GM18511 (cell line): ENCODE results near the gene APBB2.

Experiments
- ATAC-seq: cut with Tn5 transposase; IDR thresholded peaks from one replicate; pipeline ENCODE4 v1.9.1; 2021; ENCODE audit warnings: mild to moderate bottlenecking, moderate library complexity; ENCODE audit not compliant: unreplicated experiment

APBB2 gene

DNA sequence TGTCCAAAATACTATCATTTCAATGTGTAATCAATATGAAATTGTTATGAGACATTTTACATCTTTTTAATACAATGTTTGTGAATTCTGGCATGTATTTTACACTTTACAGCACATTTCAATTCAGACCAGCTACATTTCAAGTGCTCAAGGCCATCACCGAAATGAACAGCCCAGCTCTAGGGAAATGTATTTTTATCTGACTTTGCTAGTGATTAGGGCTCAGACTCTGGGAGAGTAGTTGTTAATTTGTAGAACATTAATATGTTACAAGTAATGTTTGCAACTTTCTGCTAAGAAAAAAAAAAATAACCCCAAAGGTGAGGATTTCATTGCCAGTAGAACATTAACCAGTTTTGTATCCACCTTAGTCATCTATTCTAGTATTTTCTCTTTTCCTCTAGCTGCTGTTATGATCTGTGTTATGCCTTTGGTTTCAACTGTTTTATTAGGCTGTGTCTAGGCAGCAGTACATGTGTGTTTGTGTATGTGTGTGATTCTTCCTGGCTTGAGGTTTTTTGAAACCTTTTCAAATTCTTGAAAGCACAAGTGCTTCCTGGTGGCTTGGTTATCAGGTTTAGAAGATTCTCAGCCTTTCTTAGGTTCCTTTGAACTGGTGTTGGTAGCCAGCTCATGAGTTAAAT is 338.7 kb downstream of the APBB2 start:
- no peak for ATAC-seq

DNA sequence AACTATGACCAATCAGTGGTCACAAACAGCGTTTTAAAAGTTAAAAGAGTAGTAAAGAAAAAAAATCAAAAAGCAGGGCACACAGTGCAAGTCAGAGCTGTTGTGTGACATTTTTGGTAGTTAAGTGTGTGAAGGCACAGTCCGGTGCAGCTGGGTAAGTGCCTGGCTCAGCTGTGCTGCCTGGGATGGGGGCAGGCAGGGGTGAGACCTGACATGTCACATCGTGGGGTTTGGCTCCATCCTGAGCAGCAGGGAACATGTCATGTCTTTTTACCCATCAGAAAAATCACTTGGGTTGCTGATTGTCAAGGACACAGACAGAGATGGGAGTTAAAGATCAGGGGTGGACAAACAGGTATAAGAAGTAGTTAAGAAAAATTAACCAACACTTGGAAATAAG is 339.4 kb downstream of the APBB2 start:
- no peak for ATAC-seq

DNA sequence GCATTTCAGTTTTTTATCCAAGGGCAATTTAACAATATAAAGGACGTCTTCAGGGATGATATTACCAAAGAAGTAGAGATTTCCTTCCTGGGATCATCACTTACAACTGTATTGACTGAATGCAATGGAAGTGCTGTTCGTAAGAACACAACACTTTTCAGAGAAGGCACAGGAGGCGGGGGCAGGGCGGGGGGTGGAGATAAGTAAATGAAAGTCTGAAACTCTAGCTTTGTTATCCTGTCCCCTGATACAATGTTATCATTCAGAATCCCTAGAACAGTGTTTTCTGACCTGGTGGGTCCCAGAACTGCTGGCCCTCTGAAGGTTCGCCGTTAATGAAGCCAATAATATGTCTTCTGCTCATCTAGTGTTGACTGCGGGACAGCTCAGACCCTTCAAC is 340.0 kb downstream of the APBB2 start:
- ATAC-seq: no peak

DNA sequence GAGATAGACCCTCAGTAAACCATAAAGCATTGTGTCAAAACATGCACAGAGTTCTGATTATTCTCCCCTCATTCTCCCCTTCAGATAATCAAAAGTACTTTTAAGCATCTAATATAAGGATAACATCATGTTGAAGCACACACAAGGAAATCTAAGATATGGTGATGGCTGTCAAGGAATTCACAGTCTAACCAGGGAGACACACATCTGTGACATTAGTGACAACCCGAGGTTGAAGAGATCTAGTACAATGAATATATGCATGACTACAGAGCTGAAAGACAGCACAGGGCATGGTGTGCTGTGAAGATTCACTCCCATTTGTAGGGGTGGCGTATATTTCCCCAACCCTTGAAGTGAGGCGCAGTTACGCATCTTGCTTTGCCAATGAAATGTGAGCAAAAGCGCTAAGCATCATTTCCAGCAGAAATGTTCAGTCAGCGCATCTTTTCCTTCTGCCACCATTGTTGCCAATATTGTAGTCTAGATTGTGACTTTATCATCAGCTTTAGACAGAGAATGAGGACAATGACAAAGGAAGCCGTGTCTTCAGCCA is 342.6 kb downstream of the APBB2 start:
- no peak for ATAC-seq

DNA sequence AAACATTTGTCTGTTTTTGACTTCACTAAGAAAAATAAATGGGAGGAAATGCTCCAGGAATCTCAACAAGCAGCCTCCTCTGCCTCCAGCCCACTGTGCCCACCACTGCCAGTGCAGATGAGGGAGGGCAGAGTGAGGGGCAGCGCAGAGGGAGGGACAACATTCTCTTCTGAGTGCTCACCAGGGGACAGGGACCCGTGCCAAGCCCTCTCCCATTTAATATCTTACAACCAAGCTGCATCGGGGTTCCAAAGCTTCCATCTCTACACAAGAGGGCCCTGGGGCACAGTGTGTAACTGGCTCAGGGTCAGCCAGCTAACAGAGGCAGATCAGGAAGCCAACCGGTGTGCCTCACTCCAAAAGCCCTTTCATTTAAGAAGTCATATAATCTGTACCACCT is 344.2 kb downstream of the APBB2 start:
- no peak for ATAC-seq

DNA sequence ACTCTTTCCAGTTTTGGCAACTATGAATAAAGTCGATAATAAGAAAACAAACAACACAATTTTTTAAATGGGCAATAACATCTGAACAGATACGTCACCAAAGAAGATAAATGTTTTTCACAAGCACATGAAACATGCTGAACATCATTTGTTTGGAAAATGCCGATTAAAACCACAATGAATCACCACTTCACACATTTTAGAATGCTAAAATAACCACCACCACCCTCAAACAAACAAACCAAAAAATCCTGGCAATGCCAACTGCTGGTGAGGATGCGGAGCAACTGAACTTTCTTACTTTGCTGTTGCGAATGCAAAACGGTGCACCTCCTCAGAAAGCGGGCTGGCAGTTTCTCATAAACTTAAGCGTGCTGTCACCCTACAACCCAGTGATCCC is 348.6 kb downstream of the APBB2 start:
- no peak for ATAC-seq

DNA sequence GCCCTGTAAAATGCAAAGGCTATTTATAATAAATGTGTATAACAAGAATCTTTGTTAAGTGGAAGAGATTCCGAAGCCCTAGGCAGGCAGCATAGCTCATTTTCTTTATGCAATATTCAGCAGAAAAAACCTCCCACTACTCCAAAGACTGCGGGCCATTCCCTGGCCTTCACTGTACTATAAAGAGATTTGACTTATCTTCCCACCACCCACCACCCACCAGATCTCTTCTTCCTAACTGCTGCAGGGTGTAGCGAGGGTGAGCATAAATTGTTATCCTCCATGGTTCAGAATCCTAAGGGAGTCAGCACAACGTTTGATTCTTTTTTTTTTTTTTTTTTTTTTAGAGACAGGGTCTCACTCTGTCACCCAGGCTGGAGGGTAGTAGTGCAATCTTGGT is 349.8 kb downstream of the APBB2 start:
- ATAC-seq: no peak

DNA sequence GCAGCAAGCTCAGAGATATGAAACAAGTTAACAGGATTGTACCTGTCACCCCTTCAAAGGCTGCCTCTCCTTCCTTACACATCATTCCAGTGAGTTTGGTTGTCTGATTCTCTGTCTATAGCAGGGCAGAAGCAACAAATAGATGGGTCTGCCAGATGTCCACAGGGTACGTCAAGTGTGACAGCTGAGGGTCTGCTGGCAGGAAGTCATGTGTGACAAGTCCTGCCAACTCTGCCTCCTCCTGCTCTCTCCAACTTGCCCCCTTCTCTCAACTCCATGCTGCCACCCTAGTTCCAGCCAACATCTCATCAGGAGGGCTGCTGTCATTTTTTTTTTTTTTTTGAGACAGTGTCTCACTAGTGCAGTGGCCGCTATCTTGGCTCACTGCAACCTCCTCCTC is 355.4 kb downstream of the APBB2 start:
- ATAC-seq: no peak

DNA sequence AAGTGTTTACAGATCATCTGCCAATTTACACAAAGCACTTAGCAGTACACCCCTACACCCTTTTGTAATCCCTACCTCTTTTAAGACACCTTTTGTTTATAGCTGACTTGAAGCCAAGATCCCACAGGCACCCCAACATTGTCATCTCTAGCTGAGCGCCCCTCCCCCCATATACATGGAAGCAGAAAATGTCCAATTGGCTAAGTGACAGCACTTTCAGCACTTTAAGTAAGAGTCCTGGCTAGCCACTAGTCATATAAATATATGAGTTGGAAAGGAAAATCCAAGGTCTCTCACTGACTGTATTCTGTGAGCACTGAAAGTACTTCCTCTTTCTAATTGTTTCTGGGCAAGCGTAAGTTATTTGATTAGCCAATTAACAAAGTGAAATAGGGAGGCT is 356.4 kb downstream of the APBB2 start:
- no peak for ATAC-seq

DNA sequence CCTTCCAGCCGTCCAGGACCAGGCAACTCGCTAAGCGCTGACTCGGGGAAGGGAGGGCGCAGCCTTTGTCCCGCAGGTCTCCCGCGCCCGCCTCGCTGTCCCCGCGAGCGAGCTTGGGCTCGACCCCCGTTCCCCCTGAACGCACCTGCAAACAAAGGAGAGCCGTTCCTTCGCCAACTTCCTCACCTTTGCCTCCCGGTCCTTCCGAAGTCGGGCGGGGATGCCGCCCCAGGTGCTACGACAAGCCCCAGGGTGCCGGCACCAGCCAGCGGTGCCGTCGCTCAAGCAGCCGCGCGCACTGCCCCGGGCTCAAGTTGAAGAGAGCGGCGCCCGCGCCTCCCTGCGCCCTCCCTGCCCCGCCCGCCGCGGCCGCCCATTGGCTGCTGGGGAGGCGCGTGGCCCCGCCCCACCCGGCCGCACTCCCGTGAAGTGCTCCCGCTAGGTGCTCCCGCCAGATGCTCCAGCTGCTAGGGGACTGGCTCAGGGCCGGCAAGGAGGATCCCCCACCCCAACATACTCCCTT is 357.4 kb downstream of the APBB2 start:
- peak; percentile 90 for ATAC-seq

DNA sequence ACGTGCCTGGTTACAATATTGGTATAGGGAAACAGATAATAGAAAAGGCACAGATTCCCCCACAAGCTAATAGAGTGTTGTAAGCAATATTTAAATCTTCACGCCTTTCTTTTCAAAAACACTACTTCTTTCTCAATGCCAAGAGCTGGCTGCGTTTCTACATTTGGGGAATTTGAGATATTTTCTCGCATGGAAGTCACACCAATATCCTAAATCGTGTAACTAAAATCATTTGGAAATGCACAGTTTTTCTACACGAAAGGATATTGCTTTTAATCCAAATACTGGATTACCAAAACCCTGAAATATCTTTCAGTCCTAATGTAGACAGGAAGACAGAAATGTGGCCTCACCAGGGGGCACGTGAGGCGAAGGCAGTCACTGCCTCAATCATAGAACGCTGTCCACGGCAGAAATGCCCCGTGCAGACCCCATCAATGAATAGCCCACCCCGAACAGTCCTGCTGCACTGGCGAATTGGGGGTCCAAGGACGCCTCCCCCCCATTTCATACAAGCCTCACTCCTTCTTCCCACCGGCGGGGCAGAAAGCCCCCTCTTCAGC is 358.0 kb downstream of the APBB2 start:
- peak; percentile 10 for ATAC-seq

DNA sequence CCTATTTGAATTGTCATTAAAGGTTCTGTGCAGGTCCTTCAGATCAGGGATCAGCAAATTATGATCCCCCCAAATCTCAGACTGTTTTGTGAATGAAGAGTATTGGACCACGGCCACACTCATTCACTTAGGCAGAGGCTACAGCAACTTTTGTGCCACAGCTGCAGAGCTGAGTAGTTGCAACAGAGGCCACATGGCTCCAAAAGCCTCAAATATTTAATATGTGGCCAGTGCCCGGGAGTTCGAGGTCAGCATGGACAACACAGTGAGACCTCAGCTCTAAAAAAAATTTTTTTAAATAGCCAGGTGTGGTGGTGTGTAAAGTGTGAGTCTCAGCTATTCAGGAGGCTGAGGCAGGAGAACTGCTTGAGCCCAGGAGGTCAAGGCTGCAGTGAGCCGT is 363.8 kb downstream of the APBB2 start:
- no peak for ATAC-seq

DNA sequence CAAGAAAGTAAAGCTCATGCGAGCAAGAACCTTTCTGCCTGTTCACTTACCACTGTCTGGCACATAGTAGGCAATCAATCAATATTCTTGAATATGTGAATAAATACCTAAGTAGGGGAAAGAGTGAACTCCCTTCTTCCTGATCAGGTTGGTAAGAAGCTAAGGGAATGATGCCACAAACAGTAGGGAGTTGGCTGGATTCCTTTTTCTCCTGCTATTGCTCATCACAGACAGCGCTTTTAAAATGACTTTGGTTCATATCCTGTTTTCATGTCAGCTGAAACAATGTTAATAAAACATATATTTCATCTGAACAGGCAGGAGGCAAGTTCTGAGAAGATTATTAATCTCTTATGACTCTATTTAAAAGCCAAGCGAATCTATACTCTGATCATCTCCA is 365.4 kb downstream of the APBB2 start:
- no peak for ATAC-seq

DNA sequence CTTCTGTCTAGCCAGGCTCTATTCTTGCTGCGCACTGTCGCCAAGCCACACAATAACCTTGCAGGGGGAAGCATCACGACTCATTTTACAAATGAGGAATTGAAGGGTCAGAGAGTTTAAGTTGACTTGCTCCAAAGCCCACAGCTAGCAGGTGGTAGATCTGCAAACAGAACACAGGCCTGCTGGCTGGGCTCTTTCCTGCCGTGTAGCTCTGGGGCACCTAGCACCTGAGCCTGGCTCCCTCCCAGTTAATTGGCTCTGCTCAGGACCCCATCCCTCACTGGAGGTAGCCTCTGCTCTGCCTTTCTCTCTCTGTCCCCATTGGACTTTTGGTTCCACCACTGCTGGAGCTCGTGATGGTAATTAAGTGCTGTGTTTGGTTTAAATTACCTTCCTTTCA is 366.1 kb downstream of the APBB2 start:
- no peak for ATAC-seq

DNA sequence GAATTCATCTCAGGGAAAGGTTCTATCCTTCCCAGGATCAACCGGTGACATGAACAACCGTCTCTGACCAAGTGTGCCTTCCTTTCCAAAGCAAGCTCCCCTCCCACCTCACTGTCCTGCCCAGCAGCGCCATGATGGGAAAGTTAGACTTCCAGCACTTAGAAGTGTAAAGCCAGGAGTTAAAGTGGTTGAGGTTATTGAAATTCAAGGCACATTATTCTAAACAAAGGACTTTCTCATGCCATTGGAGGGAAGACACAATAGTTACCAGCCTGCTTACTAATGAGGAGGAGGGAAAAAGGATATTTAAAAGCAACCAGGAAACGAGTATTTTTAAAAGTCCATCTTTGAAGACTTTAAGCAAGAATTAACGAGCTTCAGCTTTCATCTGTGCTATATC is 367.8 kb downstream of the APBB2 start:
- ATAC-seq: no peak

DNA sequence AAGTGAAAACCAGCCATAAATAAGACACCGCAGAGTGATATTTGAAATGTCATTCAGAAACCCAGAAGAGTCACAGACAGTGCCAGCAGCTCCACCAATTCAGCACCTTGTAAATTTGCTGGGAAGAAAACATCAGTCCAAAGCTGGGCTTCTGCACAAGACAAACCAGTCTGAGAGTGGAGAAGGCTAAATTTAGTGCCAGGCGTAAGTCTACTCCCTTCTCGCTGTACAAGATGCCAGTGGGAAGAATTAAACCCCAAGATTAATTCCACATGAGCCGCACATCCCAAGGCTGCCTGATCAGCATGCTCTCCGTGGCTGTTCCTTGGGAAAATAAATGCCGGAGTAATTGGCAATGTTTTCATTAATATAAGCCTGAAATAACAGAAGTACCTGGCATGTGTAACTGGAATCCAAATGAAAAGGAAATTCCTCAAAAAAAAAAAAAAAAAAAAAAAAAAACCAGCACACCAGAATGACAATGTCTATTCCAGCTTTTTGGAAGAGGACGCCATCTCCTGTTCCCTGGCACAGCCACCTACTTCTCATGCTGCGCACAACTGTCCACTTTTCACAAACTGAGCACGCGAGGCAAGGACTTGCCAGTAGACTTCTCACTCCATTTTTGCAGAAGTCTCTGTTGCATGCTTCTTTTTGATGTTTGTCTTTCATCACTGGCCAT is 369.0 kb downstream of the APBB2 start:
- no peak for ATAC-seq

DNA sequence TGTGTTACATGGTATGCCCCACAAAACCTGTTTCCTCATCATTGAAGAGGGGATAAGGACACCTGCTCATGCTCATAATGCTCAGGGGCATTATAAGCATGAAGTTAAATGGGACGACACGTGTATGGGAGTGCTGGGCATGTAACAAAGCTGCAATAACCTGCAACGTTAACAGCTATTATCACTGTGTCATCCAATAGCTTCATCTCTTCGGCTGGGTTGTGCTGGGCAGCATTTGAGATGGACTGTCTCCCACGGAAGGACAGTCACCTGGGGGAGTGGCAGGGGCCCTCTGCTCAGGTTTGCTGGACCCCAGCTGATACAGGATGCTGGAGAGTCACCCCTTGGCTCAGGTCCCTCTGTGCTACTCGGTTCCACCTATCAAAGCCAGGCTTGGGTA is 370.1 kb downstream of the APBB2 start:
- no peak for ATAC-seq

DNA sequence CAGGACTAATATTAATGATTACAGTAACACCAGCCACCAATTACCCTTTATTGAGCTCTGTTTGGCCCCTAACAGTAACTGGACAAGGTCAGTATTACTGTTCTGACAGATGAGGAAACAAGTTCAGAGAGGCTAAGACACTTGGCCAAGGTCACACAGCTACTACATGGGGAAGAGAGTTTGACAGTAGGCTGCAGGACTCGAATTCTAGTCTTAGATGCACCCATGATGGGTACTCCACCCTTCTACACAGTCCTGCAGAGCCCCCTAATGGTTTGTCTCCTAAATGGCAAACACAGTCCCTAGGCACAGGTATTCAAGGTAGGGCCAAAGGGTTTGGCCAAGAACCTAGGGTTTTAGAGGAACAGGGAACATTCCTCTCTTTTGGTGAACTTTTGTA is 370.6 kb downstream of the APBB2 start:
- no peak for ATAC-seq

DNA sequence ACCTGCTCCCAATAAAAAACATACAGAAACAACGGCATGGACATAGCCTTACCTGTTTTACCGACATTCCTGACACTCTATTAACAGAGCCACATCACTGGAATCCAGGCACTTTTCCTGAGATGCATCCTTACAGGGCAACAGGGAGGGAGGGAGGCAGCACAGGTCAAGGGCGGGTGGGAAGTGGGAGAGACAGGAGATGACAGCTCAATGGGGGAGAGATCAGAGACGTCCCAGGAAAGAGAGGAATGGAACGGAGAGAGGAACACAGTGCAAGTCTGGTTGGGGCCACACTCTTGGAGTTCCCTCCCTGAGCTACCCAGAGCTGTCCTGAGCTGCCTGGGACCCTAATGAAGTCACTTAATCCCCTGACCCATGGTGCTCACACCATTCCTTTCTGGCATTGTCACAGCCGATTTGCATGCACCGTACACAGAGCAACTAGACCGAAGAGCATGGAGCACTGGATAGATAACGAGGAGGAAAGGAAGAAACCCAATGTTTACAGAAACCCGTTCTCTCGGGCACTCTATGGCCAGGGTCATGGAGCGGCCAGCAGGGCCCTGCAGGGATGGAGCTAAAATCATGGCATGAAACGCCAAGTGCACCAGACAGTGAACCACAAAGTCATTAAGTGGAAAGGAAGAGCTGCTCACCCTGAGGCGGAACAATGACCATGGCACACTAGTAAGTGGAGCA is 371.5 kb downstream of the APBB2 start:
- no peak for ATAC-seq

DNA sequence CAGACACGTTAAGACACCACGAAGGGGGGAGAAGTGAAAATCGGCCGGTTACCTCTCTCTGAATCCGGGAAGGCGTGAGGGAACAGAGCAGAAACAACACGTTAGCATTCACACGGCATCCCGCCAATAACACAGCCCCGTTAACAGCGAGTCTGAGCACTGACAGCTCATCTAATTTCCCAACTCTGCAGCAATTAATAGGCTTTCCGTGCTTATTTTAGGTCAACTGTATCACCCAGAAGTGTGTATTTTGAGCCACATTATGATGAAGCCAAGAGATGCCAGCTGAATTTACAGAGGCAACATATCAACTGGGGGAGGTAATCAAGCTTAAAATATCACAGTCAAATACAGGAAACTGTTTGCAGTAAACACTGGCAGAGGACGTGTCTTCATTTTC is 372.0 kb downstream of the APBB2 start:
- ATAC-seq: no peak

DNA sequence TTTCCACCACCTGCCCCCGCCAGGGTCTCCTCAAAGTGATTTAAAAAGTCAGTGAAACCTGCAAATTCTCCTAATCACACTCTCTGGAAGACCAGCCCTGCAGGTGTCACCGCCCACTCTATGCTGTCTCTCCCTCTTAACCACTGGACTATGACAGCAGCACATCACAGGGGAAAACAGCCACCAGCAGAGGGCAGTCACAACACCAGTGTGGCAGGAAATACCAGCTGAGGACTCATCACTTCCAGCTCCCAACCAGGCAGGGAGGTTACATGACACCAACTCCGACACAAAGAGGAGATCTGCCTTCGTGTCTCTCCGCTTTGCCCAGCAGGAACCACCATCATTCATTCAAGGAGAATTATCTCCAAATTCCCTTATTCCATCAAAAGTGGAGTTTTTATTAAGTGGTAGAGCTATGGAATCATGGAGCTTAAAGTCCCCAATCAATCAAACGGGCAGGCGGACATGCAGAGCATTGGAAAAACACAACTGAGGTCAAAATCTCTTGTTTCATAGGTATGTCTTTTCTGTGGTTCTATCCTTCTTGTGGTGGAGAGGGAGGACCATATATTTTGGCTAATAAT is 373.3 kb downstream of the APBB2 start:
- peak; percentile 80 for ATAC-seq
